Adrenal gland (tissue), 5 donors: ENCODE measurements around the gene FBL.

Source experiments
- POLR2A ChIP-seq, 2 donors: fragments of 450-650 bp; IDR thresholded peaks; one replicate each; pipeline ENCODE4 v1.6.1; 2017; ENCODE audit warnings: antibody characterized with exemption in 2 of 2, mild to moderate bottlenecking in 2 of 2, moderate library complexity in 1 of 2
- TF ChIP-seq, protein P1 (sequence below), 6 experiments: fragments of 450-650 bp in 4 of 6; fragments of 200-600 bp in 2 of 6; sonication (generic) in 1 of 6; IDR thresholded peaks; 1 replicate in 5 of 6; 2 replicates in 1 of 6; pipeline versions ENCODE4 v1.5.1 to v1.8.0; 2016 to 2021; ENCODE audit warnings: antibody characterized with exemption in 6 of 6, mild to moderate bottlenecking in 2 of 6, moderate library complexity in 1 of 6
- donor health status: DM: no; HTN: no; CAD: no.

DNA sequence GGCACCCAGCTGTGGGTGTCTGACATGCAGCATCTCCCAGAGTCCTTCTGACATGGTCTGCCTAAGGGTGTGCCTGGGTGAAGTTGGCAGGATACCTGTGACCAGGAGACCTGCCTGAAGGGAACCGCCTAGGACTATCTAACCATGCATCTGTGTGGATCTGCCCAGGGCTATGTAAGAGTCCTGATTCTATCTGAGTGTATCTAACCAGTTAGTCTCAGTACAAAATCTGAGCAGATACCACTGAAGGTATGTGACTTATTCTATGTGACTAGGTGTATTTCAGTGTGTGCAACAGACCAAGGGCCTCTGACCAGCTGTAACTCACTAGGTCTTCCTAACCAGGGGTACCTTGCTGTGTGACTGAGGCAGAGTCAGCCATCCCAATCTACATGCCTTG, 28.2 kb upstream of the FBL start:
- TF ChIP-seq, protein P1, sequence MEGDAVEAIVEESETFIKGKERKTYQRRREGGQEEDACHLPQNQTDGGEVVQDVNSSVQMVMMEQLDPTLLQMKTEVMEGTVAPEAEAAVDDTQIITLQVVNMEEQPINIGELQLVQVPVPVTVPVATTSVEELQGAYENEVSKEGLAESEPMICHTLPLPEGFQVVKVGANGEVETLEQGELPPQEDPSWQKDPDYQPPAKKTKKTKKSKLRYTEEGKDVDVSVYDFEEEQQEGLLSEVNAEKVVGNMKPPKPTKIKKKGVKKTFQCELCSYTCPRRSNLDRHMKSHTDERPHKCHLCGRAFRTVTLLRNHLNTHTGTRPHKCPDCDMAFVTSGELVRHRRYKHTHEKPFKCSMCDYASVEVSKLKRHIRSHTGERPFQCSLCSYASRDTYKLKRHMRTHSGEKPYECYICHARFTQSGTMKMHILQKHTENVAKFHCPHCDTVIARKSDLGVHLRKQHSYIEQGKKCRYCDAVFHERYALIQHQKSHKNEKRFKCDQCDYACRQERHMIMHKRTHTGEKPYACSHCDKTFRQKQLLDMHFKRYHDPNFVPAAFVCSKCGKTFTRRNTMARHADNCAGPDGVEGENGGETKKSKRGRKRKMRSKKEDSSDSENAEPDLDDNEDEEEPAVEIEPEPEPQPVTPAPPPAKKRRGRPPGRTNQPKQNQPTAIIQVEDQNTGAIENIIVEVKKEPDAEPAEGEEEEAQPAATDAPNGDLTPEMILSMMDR (IDR thresholded peaks at IDR 0.05), result no peak
- TF ChIP-seq POLR2A (IDR thresholded peaks at IDR 0.05), result no peak
